Ishikawa (cell line): ENCODE measurements around the gene SCAPER.

Experiments
- CEBPB ChIP-seq: IDR thresholded peaks from 2 replicates; pipeline ENCODE4 v1.6.1; 2012
- CREB1 ChIP-seq: IDR thresholded peaks from 2 replicates; pipeline ENCODE4 v1.6.1; 2012; ENCODE audit warnings: low read depth
- EGR1 ChIP-seq: IDR thresholded peaks from 2 replicates; pipeline ENCODE4 v1.6.1; 2012
- EP300 ChIP-seq: IDR thresholded peaks from 2 replicates; pipeline ENCODE4 v1.6.1; 2012; ENCODE audit warnings: borderline replicate concordance
- FOXM1 ChIP-seq: IDR thresholded peaks from 2 replicates; pipeline ENCODE4 v1.6.1; 2012; ENCODE audit warnings: low read depth, borderline replicate concordance
- NFIC ChIP-seq: IDR thresholded peaks from 2 replicates; pipeline ENCODE4 v1.6.1; 2012
- RAD21 ChIP-seq: IDR thresholded peaks from 2 replicates; pipeline ENCODE4 v1.6.1; 2012; ENCODE audit warnings: low read depth
- REST ChIP-seq: IDR thresholded peaks from 2 replicates; pipeline ENCODE4 v1.6.1; 2012; ENCODE audit warnings: low read depth, mild to moderate bottlenecking
- TAF1 ChIP-seq: IDR thresholded peaks from 2 replicates; pipeline ENCODE4 v1.6.1; 2012; ENCODE audit warnings: low read depth, mild to moderate bottlenecking
- TCF12 ChIP-seq: IDR thresholded peaks from 2 replicates; pipeline ENCODE4 v1.6.1; 2012; ENCODE audit warnings: low read depth
- TEAD4 ChIP-seq: IDR thresholded peaks from 2 replicates; pipeline ENCODE4 v1.6.1; 2012
- USF1 ChIP-seq: IDR thresholded peaks from 2 replicates; pipeline ENCODE4 v1.6.1; 2012
- YY1 ChIP-seq: IDR thresholded peaks from 2 replicates; pipeline ENCODE4 v1.6.1; 2012; ENCODE audit warnings: low read depth
- ZBTB7A ChIP-seq: IDR thresholded peaks from 2 replicates; pipeline ENCODE4 v1.6.1; 2012; ENCODE audit warnings: low read depth
- TF ChIP-seq, protein P1 (sequence below): IDR thresholded peaks from 2 replicates; pipeline ENCODE4 v1.6.1; 2012

The SCAPER gene

DNA sequence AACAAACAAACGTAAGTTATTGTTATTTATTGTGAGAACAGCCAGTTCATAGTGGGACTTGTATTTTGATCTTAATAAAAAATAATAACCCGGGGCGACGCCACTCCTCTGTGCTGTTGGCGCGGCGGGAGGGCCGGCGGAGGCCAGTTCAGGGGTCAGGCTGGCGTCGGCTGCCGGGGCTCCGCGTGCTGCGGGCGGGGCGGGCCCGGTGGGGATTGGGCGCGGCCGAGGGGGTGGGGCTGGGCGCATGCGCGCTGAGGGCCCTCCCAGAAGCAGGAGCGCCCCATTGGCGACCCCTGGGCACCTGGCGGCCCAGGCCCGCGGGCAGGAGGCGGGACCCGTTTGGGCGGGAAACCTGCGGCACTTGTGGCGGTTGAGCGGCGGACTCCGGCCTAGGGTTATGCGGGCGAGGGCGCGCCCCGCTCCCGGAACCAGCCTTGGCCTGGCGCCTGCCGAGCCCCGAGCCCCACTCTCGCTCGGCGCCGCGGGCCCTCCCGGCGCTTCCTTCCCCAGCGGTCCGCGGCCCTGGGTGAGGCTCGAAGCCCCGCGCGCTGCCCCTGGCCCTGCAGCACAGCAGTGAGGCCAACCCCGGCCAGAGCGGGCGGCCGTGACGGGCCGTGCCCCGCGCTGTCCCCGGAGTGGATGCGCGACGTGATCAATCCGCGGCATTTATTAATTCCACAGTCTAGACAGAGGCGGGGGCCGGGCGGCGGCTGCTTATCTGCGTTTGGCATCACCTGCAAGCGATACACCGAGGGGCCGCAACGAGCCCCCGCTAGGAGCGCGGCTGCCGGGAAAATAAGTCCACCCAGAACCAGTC is 562.5 kb downstream of the SCAPER start:
- TF ChIP-seq EGR1 = no peak
- TF ChIP-seq YY1 = no peak
- TF ChIP-seq RAD21 = no peak
- TF ChIP-seq CREB1 = no peak
- TF ChIP-seq FOXM1 = no peak
- TF ChIP-seq, protein P1, sequence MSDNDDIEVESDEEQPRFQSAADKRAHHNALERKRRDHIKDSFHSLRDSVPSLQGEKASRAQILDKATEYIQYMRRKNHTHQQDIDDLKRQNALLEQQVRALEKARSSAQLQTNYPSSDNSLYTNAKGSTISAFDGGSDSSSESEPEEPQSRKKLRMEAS = no peak
- no peak for TF ChIP-seq EP300
- TF ChIP-seq NFIC = no peak
- no peak for TF ChIP-seq REST
- TF ChIP-seq TCF12 = no peak
- TF ChIP-seq TAF1 = no peak
- TF ChIP-seq ZBTB7A = no peak
- TF ChIP-seq USF1 = no peak
- no peak for TF ChIP-seq CEBPB

GRCh38 chr15:76342058-76342381 is 563.1 kb downstream of the SCAPER start:
- TF ChIP-seq CEBPB (no peak), RAD21 (no peak), TEAD4 (no peak), NFIC (no peak)

- TF ChIP-seq EP300 (no peak), NFIC (no peak), TAF1 (no peak), ZBTB7A (no peak), CREB1 (no peak)
- TF ChIP-seq, protein P1 = no peak
Observed at GRCh38 chr15:76341366-76342057, 563.6 kb downstream of the SCAPER start.

DNA sequence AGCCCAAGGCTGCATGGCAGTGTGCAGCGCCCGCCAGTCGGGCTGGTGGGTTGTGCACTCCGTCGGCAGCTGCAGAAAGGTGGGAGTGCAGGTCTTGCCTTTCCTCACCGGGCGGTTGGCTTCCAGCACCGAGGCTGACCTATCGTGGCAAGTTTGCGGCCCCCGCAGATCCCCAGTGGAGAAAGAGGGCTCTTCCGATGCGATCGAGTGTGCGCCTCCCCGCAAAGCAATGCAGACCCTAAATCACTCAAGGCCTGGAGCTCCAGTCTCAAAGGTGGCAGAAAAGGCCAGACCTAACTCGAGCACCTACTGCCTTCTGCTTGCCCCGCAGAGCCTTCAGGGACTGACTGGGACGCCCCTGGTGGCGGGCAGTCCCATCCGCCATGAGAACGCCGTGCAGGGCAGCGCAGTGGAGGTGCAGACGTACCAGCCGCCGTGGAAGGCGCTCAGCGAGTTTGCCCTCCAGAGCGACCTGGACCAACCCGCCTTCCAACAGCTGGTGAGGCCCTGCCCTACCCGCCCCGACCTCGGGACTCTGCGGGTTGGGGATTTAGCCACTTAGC is 564.3 kb downstream of the SCAPER start:
- TF ChIP-seq, protein P1 = no peak
- TF ChIP-seq YY1 (no peak), RAD21 (no peak)

DNA sequence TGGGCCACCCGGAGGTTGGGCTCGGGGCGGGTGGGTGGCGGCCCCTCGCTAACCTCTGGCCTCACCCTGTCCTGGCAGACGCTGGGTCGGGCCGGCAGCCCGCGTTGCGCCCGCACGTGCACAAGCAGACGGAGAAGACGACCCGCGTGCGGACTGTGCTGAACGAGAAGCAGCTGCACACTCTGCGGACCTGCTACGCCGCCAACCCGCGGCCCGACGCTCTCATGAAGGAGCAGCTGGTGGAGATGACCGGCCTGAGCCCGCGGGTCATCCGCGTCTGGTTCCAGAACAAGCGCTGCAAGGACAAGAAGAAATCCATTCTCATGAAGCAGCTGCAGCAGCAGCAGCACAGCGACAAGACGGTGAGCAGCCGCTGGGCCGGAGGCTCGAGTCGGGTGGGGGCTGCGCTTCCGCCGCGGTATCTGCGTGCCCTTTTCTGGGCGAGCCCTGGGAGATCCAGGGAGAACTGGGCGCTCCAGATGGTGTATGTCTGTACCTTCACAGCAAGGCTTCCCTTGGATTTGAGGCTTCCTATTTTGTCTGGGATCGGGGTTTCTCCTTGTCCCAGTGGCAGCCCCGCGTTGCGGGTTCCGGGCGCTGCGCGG is 564.8 kb downstream of the SCAPER start:
- TF ChIP-seq FOXM1 (no peak), REST (no peak), ZBTB7A (no peak), RAD21 (no peak), TCF12 (no peak), EGR1 (no peak), USF1 (no peak)
- TF ChIP-seq, protein P1 = no peak
